Endothelial cell of umbilical vein (primary cell): ENCODE measurements around the gene IQSEC3. TPM values are rescaled to one million over a fixed set of nuclear protein-coding genes. Genes with fewer than 3 reads are reported as not detected.

Experiments used
- BruUV-seq: library from RNA; stranded (reverse); fragments of 400-500 nt; replicated peaks from 2 replicates; lab custom pipeline; 2021; lab: Mats Ljungman, UMichigan
- CTCF ChIA-PET: fragments of 300-600, 350-600 bp; sonication (Branson Sonifier 250); formaldehyde crosslinking; loops from one replicate; lab custom pipeline; 2021; ENCODE audit warnings: antibody characterized with exemption, inconsistent platforms; lab: Charles Lee
- POLR2A ChIA-PET: fragments of 300-600, 350-600 bp; sonication (Branson Sonifier 250); formaldehyde crosslinking; loops from one replicate; lab custom pipeline; 2021; ENCODE audit warnings: antibody characterized with exemption, inconsistent platforms; lab: Charles Lee
- DNase-seq: peaks from one replicate; pipeline ENCODE4 v3.0.0-alpha.2; 2011; ENCODE audit warnings: low read depth, low spot score
- FAIRE-seq: peaks from 2 replicates; lab custom pipeline; 2011; peaks lifted over from hg19 to GRCh38; lab: Jason Lieb, UNC
- H2AFZ ChIP-seq: 2 replicates; pipeline ENCODE4 v1.6.0; 2012; ENCODE audit warnings: low read depth, low read length, control low read depth, inconsistent platforms
- H3K27ac ChIP-seq: 2 replicates; pipeline ENCODE4 v1.5.1; 2011; ENCODE audit warnings: low read depth, mild to moderate bottlenecking, control low read depth, low read length, moderate library complexity; ENCODE audit not compliant: insufficient read depth
- H3K27me3 ChIP-seq, 2 experiments: 2 replicates each; pipeline versions ENCODE4 v1.6.0 to v1.6.1; 2011; ENCODE audit warnings: low read length in 2 of 2, mixed read lengths in 1 of 2; ENCODE audit not compliant: control insufficient read depth in 2 of 2, insufficient read depth in 2 of 2
- H3K36me3 ChIP-seq, 2 experiments: 2 replicates in 1 of 2; 3 replicates in 1 of 2; pipeline ENCODE4 v1.5.1; 2011; ENCODE audit warnings: low read length in 2 of 2, mild to moderate bottlenecking in 1 of 2, moderate library complexity in 1 of 2; ENCODE audit not compliant: control insufficient read depth in 2 of 2, insufficient read depth in 2 of 2; ENCODE audit errors: extremely low read depth in 1 of 2
- H3K4me1 ChIP-seq: 3 replicates; pipeline ENCODE4 v1.5.1; 2011; ENCODE audit warnings: mild to moderate bottlenecking, low read length; ENCODE audit not compliant: control insufficient read depth, insufficient read depth; ENCODE audit errors: extremely low read depth
- H3K4me2 ChIP-seq: 2 replicates; pipeline ENCODE4 v1.6.1; 2011; ENCODE audit warnings: low read length, control low read depth, mixed read lengths; ENCODE audit not compliant: insufficient read depth
- H3K4me3 ChIP-seq, 3 experiments: fragments of 200-600 bp in 1 of 3; sonication (generic), shearing (Covaris generic) in 1 of 3; replicated peaks in 1 of 3; 2 replicates each; pipeline ENCODE4 v1.5.1; 2011 to 2016; ENCODE audit warnings: control low read depth in 3 of 3, low read length in 3 of 3, mild to moderate bottlenecking in 2 of 3, inconsistent platforms in 1 of 3, low read depth in 1 of 3, moderate library complexity in 1 of 3; ENCODE audit not compliant: insufficient read depth in 1 of 3
- H3K79me2 ChIP-seq: 2 replicates; pipeline ENCODE4 v1.6.0; 2012; ENCODE audit warnings: low read length, inconsistent platforms; ENCODE audit not compliant: control insufficient read depth, insufficient read depth
- H3K9ac ChIP-seq: replicated peaks from 2 replicates; pipeline ENCODE3; 2011; ENCODE audit warnings: low read length, control low read depth; ENCODE audit not compliant: insufficient read depth; ENCODE audit errors: extremely low read depth
- H3K9me1 ChIP-seq: replicated peaks from 3 replicates; pipeline ENCODE4 v1.6.0; 2011; ENCODE audit warnings: mild to moderate bottlenecking, low read length; ENCODE audit not compliant: control insufficient read depth, insufficient read depth; ENCODE audit errors: extremely low read depth
- H3K9me3 ChIP-seq: replicated peaks from 2 replicates; pipeline ENCODE4 v1.5.1; 2012; ENCODE audit warnings: low read length, inconsistent platforms; ENCODE audit not compliant: control insufficient read depth, insufficient read depth
- H4K20me1 ChIP-seq: replicated peaks from 2 replicates; pipeline ENCODE3; 2011; ENCODE audit warnings: mild to moderate bottlenecking, low read length; ENCODE audit not compliant: control insufficient read depth, insufficient read depth; ENCODE audit errors: extremely low read depth
- CTCF ChIP-seq, 2 donors: IDR thresholded peaks; 1 replicate in 1 of 2; 2 replicates in 1 of 2; pipeline ENCODE4 v1.5.1; 2011; ENCODE audit warnings: low read length in 2 of 2, mild to moderate bottlenecking in 2 of 2, moderate library complexity in 2 of 2, control low read depth in 1 of 2, inconsistent platforms in 1 of 2, low read depth in 1 of 2; ENCODE audit not compliant: insufficient read depth in 1 of 2; ENCODE audit errors: extremely low read depth in 1 of 2
- EZH2 ChIP-seq: IDR thresholded peaks from 2 replicates; pipeline ENCODE4 v1.6.1; 2012; ENCODE audit warnings: borderline replicate concordance, low read depth, mild to moderate bottlenecking, moderate library complexity, low read length, inconsistent platforms; ENCODE audit not compliant: severe bottlenecking
- FOS ChIP-seq: IDR thresholded peaks from 2 replicates; pipeline ENCODE4 v1.6.1; 2011; ENCODE audit warnings: mild to moderate bottlenecking, low read length, moderate library complexity, borderline replicate concordance; ENCODE audit not compliant: insufficient read depth
- GATA2 ChIP-seq: IDR thresholded peaks from 2 replicates; pipeline ENCODE4 v1.7.0; 2011; ENCODE audit warnings: low read depth, mild to moderate bottlenecking, moderate library complexity, mixed read lengths, low read length; ENCODE audit not compliant: insufficient read length, insufficient read depth
- JUN ChIP-seq: IDR thresholded peaks from 2 replicates; pipeline ENCODE4 v1.6.1; 2011; ENCODE audit warnings: borderline replicate concordance, low read depth; ENCODE audit not compliant: insufficient read length, insufficient read depth
- MYC ChIP-seq: IDR thresholded peaks from one replicate; pipeline ENCODE4 v1.6.1; 2011; ENCODE audit warnings: mild to moderate bottlenecking, low read depth, low read length
- POLR2A ChIP-seq: IDR thresholded peaks from 2 replicates; pipeline ENCODE4 v1.6.1; 2012; ENCODE audit warnings: low read depth, mild to moderate bottlenecking, control low read depth, low read length
- POLR2AphosphoS5 ChIP-seq: IDR thresholded peaks from 2 replicates; pipeline ENCODE4 v1.6.1; 2012; ENCODE audit warnings: low read depth, mild to moderate bottlenecking, control low read depth, low read length, moderate library complexity; ENCODE audit not compliant: insufficient read depth
- dilution Hi-C: fragments of 300-500 bp; cut with MboI; formaldehyde crosslinking; loops from one replicate; pipeline ENCODE4 v1.15.0; 2019; ENCODE audit warnings: low sequenced_read_pairs; ENCODE audit not compliant: extremely low pct_ligation_motif_present
- intact Hi-C: fragments of 100-400 bp; cut with micrococcal nuclease; formaldehyde crosslinking; loops from one replicate; pipeline ENCODE4 v1.10.0; 2022
- polyA plus RNA-seq, 4 experiments: library from polyadenylated mRNA; depleted of rRNA in 3 of 4; stranded (reverse) in 3 of 4; unstranded in 1 of 4; fragments of >200 nt; gene quantifications; 2 replicates each; pipeline versions ENCODE4 v1.2.1 to v1.2.3, GENCODE V29; 2011 to 2012; ENCODE audit warnings: missing spikeins in 1 of 4
- total RNA-seq: library from RNA; stranded (reverse); gene quantifications from 2 replicates; pipeline ENCODE4 v1.2.3, GENCODE V29; 2021
- TF ChIP-seq, protein P1 (sequence below): IDR thresholded peaks from 2 replicates; pipeline ENCODE4 v1.6.1; 2011; ENCODE audit not compliant: insufficient read depth, insufficient read length

IQSEC3 gene
- total and polyA plus RNA-seq, 2 donors (not counting 3 experiments of a cell fraction or from before 2014, with no cell fraction given): not detected

GRCh38 chr12:211142-211465 is 144.5 kb downstream of the IQSEC3 start:
- H3K4me2 ChIP-seq: no peak overlapping the region
- H3K9ac ChIP-seq: no peak overlapping the region
- FAIRE-seq (no peak), DNase-seq (no peak)
- no peaks in the 10 kb centered on the region for H3K79me2 ChIP-seq
- dilution Hi-C loops: no loop called here
- CTCF ChIA-PET: interaction anchor here (1.3 kb wide), 1 partner anchor 9 kb away, joined by 5 read pairs; no protein-coding TSS in a partner anchor
- no TSS peak for BruUV-seq
- intact Hi-C loops: no loop called here
- H3K27me3 ChIP-seq: no peaks in the 10 kb centered on the region
- H3K36me3 ChIP-seq: no peaks in the 10 kb centered on the region
- POLR2A ChIA-PET: no interaction called here
- H2AFZ ChIP-seq: no peak overlapping the region
- H3K4me1 ChIP-seq: no peaks in the 10 kb centered on the region
- H3K4me3 ChIP-seq: no peak overlapping the region
- H3K27ac ChIP-seq: no peak overlapping the region
- H3K9me1 ChIP-seq: no peaks in the 10 kb centered on the region
- H3K9me3 ChIP-seq: no peaks in the 10 kb centered on the region
- H4K20me1 ChIP-seq: no peaks in the 10 kb centered on the region
- TF ChIP-seq POLR2A: no peak
- TF ChIP-seq MYC: no peak
- TF ChIP-seq, protein P1, sequence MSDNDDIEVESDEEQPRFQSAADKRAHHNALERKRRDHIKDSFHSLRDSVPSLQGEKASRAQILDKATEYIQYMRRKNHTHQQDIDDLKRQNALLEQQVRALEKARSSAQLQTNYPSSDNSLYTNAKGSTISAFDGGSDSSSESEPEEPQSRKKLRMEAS: no peak
- no peak for TF ChIP-seq EZH2
- TF ChIP-seq JUN: no peak
- no peak for TF ChIP-seq GATA2
- no peak for TF ChIP-seq POLR2AphosphoS5
- no peak for TF ChIP-seq FOS
- no peak for TF ChIP-seq CTCF (IDR thresholded peaks at IDR 0.05; ENCODE audit: extremely low read depth in 1 of 2, insufficient read depth in 1 of 2, low read depth in 1 of 2, low read length in 2 of 2)
